Activated gamma-delta T cell treated with Interleukin-2 at 50 U/mL for 16 hours (primary cell): ENCODE measurements around the gene MAP3K4.
"Not testable (repeated sequence)": the region's sequence is repeated elsewhere in the genome, so short reads cannot be mapped to it uniquely, and the experiment has no call there.

Experiments used
- DNase-seq: peaks from one replicate; pipeline ENCODE4 v3.0.0-alpha.2; 2020

MAP3K4 gene

DNA sequence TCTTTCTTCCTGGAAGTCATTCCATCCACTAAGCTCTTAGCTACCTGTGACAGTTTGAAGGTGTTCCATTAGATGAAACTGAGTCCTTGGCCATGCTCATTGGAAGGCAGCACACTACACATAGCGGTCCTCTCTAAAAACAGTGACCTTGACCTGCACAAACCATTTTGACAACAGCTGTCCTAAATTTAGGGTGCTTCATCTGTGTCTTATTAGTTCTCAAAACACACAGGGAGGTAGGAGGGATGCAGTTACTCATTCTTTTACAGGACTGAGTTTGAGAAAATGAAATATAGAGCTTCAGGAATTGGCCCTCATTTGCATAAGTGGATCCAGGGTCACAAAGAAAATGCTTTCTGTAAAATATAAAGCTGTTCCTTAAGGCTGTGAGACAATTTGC is 20.4 kb upstream of the MAP3K4 start:
- no peak for DNase-seq

DNA sequence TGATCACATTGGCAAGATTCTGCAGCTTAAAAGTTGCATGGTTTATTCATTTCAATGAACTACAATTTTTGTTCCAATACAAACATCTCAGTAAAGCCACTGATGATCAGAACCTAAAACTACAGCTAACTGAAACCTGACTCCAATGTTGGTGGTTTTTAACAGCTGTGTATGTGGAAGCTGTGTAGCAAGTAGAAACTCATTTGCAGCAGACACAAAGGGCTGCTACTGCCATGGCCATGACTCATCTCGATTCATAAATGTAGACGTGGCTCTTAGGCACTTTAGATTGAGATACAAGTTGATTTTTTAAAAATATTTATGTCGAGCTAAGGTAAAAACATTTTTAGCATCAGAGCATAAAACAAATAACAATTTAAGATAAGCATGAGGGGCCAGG is 19.5 kb upstream of the MAP3K4 start:
- DNase-seq, result no peak

DNA sequence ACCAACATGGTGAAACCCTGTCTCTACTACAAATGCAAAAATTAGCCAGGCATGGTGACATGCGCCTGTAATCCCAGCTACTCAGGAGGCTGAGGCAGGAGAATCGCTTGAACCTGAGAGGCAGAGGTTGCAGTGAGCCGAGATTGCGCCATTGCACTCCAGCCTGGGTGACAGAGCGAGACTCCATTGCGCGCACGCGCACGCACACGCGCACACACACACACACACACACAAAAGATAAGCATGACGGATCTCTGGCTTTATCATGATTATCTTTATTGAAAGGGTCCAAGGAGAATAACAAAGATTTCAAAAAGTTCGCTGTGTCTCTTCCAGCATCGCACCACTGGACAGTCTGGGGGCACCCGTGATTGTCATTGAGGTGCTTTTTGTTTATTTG is 19.0 kb upstream of the MAP3K4 start:
- not testable (repeated sequence) for DNase-seq

- DNase-seq, result no peak
Observed at GRCh38 chr6:160973311-160974250, 18.0 kb upstream of the MAP3K4 start.

DNA sequence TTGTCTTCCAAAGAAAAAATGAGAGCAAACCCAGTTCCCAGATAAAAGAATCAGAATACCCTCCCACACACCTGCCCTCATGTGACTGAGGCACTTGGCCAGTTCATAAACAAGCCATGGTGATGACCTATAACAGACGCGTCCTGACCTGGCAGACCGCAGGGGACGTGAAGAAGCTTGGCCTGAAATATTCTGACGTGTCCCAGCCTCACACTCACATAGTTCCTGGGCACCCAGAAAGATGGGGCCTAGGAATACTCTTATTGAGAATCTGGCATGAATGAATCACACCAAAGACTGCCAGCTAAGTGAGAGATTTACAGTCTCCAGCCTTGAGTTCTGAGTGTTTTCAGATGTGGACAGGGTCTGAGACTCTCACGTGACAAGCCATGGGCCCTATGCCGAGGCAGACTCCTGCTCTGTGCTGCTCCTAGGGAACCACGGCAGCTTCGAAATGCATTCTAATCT is 17.2 kb upstream of the MAP3K4 start:
- DNase-seq, result no peak

DNA sequence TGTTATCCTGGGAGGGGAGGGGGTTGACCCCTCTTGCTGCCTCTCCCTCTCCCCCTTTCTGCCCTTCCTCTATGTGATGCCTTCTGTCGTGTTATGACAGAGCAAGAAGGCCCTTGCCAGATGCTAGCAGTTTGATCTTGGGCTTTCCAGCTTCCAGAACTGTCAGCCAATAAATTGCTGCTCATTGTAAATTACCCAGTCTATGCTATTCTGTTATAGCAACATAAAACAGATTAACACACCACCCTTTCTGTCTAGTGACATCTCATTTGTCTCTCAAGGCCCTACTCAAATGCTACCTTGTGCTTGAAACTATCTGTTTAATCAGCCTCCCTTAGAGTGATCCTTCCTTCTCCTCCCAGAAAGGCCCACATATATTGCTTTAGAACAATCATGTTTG is 16.4 kb upstream of the MAP3K4 start:
- DNase-seq, result no peak

GRCh38 chr6:160975961-160976360 is 15.6 kb upstream of the MAP3K4 start:
- DNase-seq, result not testable (repeated sequence)

DNA sequence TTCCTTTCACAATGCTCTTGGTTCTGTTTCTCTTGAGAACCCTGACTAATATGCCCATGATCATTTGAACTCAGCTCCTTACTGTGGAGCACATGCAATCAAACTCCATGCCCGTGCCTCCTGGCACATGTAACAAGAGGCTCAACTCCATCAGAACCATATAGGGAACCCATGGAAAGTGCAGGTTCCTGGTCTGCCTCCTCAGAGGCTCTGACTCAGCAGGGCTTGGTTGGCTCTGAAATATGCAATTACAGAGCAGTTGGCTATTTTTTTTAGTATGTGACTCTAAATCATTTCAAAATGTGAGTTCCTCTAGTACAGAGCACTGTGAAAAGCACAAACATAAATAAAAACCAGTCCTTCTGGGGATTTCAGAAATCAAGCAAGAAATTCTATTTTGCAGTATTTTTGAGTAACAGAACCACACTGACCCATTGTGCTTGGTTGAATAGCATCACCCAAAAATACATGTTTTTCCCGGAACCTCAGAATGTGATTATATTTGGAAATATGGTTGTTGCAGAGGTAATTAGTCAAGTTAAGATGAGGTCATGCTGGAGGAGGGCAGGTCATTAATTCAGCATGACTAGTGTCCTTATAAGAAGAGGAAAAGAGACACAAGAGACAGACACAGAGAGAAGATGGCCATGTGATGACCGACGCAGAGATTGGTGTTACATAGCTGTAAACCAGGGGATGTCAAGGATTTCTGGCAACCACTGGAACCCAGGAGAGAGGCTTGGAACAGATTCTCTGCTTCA is 13.2 kb upstream of the MAP3K4 start:
- no peak for DNase-seq

DNA sequence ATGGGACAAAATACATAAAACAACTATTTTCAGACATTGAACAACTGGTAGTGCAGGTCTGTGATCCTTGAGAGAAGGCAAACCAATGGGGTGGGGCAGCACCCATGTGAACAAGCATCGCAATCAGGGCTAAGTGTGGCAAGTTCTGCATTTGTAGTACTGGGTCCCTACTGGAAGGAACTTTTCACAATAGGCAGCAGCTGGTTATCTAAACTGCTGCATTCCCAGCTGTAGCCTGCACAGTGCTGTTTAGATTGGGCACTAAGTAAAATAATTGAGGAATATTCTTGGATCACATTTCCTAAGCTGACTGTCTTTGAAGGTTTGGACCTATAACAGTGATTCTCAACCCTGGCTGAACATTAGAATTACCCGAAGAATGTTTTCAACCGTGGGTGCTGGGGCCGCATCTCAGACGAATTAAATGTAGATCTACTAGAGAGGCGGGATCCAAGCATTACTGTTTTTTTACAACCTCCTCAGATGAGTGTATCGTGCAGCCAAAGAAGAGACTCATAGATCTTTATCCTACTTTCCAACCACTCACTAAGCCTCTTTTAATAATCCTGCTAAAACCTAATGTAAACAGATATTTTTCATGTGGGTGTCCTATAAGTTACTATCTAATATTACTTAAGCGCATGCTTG is 12.4 kb upstream of the MAP3K4 start:
- no peak for DNase-seq

DNA sequence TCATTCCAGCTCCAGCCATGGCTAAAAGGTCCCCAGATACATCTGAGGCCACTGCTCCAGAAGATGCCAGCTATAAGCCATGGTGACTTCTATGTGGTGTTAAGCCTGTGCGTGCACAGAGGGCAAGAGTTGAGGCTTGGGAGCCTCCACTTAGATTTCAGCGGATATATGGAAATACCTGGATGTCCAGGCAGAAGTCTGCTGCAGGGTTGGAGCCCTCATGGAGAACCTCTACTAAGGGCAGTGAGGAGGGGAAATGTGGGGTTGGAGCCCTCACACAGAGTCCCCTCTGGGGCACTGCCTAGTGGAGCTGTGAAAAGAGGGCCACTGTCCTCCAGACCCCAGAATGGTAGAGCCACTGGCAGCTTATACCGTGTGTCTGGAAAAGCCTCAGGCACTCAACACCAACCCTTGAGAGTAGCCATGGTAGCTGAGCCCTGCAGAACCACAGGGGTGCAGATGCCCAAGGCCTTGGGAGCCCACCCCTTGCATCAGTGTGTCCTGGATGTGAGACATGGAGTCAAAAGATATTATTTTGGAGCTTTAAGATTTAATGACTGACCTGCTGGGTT is 8.1 kb upstream of the MAP3K4 start:
- not testable (repeated sequence) for DNase-seq

DNA sequence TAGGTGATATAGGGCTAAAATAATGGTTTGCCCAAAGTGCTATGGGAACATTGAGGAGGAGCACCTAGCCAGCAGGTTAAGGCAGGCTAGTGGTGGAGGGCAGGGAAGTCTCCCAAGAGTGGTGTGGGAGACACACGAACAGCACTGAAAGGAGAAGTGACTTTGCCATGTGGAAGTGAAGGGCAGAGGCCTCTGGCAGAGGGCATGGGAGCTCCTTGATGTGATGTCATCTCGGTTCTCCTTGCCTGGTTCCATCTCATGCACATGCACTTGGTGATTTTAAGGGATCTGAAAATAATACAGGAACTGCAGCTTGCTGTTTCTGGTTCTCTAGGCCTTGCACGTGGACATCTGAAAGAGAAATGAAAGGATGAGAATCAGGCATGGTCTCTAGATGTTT is 4.7 kb upstream of the MAP3K4 start:
- DNase-seq, result no peak

DNA sequence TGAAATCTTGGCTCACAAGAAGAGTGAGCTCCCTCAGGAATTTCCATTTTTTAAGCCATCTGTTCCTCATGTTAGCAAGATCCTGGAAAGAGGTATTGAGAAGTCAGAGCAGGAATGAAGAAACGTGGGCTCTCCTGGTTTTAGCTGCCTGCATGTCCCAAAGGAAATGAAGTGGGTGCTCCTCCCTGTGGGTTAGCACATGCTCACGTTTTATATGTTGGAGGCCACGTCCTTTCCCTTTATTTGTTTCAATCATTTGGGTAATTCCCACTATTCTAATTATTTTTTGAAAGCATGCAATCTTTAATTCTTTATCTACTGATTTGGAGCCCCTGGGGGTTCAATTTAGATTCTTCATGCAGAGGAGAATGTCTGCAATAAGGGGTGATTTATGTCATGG is 4.3 kb upstream of the MAP3K4 start:
- no peak for DNase-seq

- no peak for DNase-seq
Observed at GRCh38 chr6:160990847-160991405, 643 bp upstream of the MAP3K4 start.

DNA sequence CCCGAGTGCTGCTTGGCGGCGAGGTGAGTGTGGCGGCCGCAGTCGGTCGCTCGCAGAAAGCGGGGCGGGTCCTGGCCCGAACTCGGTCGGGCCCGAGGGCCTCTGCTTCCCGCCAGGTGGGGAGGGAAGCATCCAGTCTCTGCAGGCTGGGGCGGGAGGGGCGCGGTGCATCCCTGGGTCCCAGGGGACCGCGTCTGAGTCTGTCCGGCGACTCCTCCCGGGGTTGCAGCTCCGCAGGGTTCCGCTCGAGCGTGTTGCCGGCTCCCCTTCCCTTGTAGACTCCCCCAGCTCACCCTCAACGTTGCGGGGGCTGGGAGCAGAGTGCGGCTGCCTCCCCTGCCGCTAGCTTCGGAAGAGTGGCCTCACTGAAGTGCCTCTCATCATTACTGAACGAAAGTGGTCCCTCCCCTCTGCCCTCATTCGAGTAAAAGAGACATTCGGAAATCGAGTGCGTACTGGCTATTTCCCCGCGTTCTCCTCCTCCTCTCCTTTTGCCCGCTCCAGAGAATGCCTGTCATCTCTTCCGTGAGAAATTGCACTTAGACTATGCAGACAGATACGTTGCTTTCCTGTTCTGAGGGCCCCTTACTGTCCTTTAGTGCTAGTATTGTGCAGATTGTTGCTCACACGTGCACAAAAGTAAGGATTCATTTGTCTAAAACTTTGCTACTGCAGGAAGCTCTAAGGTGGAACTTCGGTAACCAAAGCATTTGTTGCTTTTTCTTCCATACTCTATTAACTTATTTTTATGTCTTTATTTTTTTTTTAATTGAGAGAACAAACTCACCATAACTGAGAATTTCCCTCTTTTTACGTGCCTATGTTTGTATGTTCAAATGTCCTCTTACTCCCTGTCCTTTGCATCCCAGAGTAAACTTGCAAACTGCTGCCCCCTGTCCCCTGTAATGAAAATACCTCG is 751 bp downstream of the MAP3K4 start:
- DNase-seq, result peak; percentile 36

DNA sequence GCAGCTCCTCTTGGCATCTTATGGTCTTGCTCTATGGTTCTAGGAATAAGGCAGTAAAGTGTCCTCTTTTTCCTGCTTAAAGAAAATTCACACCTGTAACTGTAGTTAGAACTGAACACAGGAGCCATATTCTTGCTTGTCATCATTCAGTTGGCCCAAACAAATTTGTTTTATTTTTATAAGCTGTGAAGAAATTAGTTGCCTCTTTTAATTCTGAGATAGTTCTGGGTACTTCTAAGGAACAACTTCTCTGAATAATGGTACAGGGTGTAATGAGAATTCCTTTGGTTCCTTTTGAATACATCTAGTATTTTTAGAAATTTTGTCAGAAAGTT is 1.4 kb downstream of the MAP3K4 start:
- no peak for DNase-seq

DNA sequence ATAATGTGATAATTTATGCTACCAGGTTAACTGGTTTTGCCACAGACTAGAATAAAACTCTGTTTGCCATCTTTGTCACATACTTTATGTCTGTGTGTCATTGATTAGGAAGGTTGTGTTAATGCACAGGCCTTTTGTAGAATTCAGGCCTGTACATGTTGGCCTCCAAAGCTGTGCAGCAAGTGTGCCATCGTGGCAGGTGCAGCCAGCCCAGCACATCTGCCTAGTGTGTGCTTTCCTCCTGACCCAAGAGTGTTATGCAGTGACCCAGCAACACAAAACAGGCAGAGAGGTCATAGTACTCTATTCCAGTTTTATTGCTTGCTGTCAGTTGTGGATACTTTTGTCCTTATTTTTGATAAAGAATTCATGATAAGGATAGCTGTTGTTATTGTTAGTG is 3.7 kb downstream of the MAP3K4 start:
- DNase-seq, result no peak

- DNase-seq, result no peak
Observed at GRCh38 chr6:160996131-160996601, 4.6 kb downstream of the MAP3K4 start.

GRCh38 chr6:160998217-160998616 is 6.6 kb downstream of the MAP3K4 start:
- no peak for DNase-seq

DNA sequence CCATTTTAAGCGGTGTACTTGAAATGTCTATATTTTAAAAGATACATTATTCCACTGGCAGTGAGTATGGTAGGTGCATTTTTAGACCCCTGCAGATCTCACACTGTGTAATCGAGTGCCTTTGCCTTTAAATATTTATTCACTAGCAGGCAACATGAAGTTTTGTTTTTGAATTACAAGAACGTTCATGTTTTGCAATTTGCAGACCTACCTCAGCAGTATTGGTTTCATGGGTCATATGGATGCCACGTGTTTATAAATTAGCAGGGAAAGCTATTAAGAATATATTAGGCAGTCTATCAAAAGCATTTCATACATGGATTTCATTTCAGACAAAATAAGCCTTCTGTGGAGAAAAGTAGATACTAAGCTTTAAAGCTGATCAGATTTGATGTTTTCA is 7.2 kb downstream of the MAP3K4 start:
- DNase-seq, result no peak

DNA sequence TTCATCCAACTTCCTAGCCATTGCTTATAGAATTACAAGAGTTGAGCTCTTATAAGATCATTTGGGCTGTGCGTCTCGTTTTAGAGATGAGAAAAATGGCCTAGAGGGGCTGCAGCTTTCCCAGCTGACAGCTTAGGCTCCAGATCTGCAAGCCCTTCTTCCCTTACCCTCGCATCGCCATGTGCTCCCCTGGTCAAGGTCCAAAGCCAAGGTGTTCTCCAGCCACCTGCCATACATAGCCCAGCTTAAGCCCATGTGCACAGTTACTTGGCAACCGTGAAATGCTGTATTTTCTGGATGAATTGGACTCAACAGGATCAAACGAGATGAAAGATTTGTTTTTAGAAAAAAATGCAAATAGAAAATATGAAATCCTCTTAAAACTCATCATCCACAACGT is 7.9 kb downstream of the MAP3K4 start:
- DNase-seq, result no peak

- no peak for DNase-seq
Observed at GRCh38 chr6:161000632-161001031, 9.1 kb downstream of the MAP3K4 start.

- no peak for DNase-seq
Observed at GRCh38 chr6:161001421-161001820, 9.9 kb downstream of the MAP3K4 start.
